HG02981 (cell line): ENCODE results near the gene PNKP.

Experiments
- ATAC-seq: cut with Tn5 transposase; IDR thresholded peaks from one replicate; pipeline ENCODE4 v1.9.1; 2021; ENCODE audit warnings: mild to moderate bottlenecking, moderate library complexity; ENCODE audit not compliant: unreplicated experiment

The PNKP gene

GRCh38 chr19:49890349-49891311, 23.3 kb upstream of the PNKP start:
- ATAC-seq: no peak

GRCh38 chr19:49889687-49890348, 22.4 kb upstream of the PNKP start:
- ATAC-seq: no peak

- no peak for ATAC-seq
Measured at GRCh38 chr19:49889038-49889686, 21.8 kb upstream of the PNKP start.

GRCh38 chr19:49888510-49888824, 21.1 kb upstream of the PNKP start:
- ATAC-seq: no peak

- ATAC-seq: no peak
Measured at GRCh38 chr19:49887665-49888509, 20.5 kb upstream of the PNKP start.

GRCh38 chr19:49887037-49887664, 19.8 kb upstream of the PNKP start:
- no peak for ATAC-seq

GRCh38 chr19:49884760-49885159, 17.4 kb upstream of the PNKP start:
- ATAC-seq: no peak

- ATAC-seq: no peak
Measured at GRCh38 chr19:49884109-49884508, 16.7 kb upstream of the PNKP start.

GRCh38 chr19:49883094-49883493, 15.7 kb upstream of the PNKP start:
- ATAC-seq: no peak

- no peak for ATAC-seq
Measured at GRCh38 chr19:49882643-49883042, 15.3 kb upstream of the PNKP start.

- ATAC-seq: no peak
Measured at GRCh38 chr19:49881672-49882394, 14.5 kb upstream of the PNKP start.

GRCh38 chr19:49881186-49881585, 13.8 kb upstream of the PNKP start:
- no peak for ATAC-seq

GRCh38 chr19:49880162-49880869, 12.9 kb upstream of the PNKP start:
- ATAC-seq: no peak

- ATAC-seq: no peak
Measured at GRCh38 chr19:49879243-49879963, 12.0 kb upstream of the PNKP start.

GRCh38 chr19:49878744-49879070, 11.3 kb upstream of the PNKP start:
- no peak for ATAC-seq

GRCh38 chr19:49877879-49878743, 10.7 kb upstream of the PNKP start:
- ATAC-seq: peak; percentile 46

GRCh38 chr19:49877020-49877878, 9.9 kb upstream of the PNKP start, which contains the start of the genes AKT1S1 and TBC1D17:
Gene AKT1S1, minus strand, starts transcription at chr19:49877355. Its CDS starts 4,060 bp downstream, at chr19:49873295.
Gene TBC1D17, plus strand, starts transcription at chr19:49877702. Its CDS starts 22 bp downstream, at chr19:49877724.
- peak; percentile 61 for ATAC-seq
